ENCODE measurements around the gene PKIG.

GRCh38 chr20:44589537-44589936, 7.2 kb downstream of the PKIG start:
- TF ChIP-seq EZH2 (IDR thresholded peaks at IDR 0.05; ENCODE audit: low read length): no peak
- TF ChIP-seq, protein P1, sequence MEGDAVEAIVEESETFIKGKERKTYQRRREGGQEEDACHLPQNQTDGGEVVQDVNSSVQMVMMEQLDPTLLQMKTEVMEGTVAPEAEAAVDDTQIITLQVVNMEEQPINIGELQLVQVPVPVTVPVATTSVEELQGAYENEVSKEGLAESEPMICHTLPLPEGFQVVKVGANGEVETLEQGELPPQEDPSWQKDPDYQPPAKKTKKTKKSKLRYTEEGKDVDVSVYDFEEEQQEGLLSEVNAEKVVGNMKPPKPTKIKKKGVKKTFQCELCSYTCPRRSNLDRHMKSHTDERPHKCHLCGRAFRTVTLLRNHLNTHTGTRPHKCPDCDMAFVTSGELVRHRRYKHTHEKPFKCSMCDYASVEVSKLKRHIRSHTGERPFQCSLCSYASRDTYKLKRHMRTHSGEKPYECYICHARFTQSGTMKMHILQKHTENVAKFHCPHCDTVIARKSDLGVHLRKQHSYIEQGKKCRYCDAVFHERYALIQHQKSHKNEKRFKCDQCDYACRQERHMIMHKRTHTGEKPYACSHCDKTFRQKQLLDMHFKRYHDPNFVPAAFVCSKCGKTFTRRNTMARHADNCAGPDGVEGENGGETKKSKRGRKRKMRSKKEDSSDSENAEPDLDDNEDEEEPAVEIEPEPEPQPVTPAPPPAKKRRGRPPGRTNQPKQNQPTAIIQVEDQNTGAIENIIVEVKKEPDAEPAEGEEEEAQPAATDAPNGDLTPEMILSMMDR (optimal IDR thresholded peaks at IDR 0.05 in 1 of 3, IDR thresholded peaks at IDR 0.05 in 1 of 3, conservative IDR thresholded peaks at IDR 0.05 in 1 of 3; ENCODE audit: extremely low read depth in 1 of 3, insufficient read depth in 2 of 3, low read length in 3 of 3): no peak
